ENCODE data around the gene PCDHGA1. TPM values are rescaled to one million over a fixed set of nuclear protein-coding genes. Genes with fewer than 3 reads are reported as not detected.

The PCDHGA1 gene
- total and polyA plus RNA-seq, 4 donors, result 0.05 to 0.08 (median 0.05) TPM; not detected in 1

GRCh38 chr5:141504216-141504615 lies 173.9 kb downstream of the PCDHGA1 start:
- Histone ChIP-seq H3K9me3 (ENCODE audit: control insufficient read depth in 4 of 4, low read length in 3 of 4) (no peaks in the 10 kb centered on the region), H3K27me3 (ENCODE audit: control insufficient read depth in 4 of 4, insufficient read depth in 4 of 4, low read length in 3 of 4) (no peaks in the 10 kb centered on the region), H3K9ac (ENCODE audit: low read depth in 1 of 2, low read length in 2 of 2) (no peak overlapping the region), H3K27ac (ENCODE audit: low read depth in 1 of 2, low read length in 2 of 2) (no peak overlapping the region), H3K4me1 (ENCODE audit: control insufficient read depth in 4 of 4, insufficient read depth in 4 of 4, low read length in 3 of 4) (no peaks in the 10 kb centered on the region), H3K36me3 (ENCODE audit: control insufficient read depth in 4 of 4, insufficient read depth in 3 of 4, low read depth in 1 of 4, low read length in 3 of 4) (peaks cover 0 to 2% (median 0%) of the 10 kb centered on the region in 4 donors), H3K4me3 (ENCODE audit: low read depth in 1 of 3, low read length in 3 of 3) (no peak overlapping the region)
- TF ChIP-seq ATF3 (IDR thresholded peaks at IDR 0.05), result no peak
- no peak for TF ChIP-seq FOXA1 (IDR thresholded peaks at IDR 0.05)
- TF ChIP-seq YY1 (IDR thresholded peaks at IDR 0.05), result no peak
- TF ChIP-seq EGR1 (IDR thresholded peaks at IDR 0.05; ENCODE audit: low read depth in 2 of 2), result no peak
- no peak for TF ChIP-seq MAX (IDR thresholded peaks at IDR 0.05)
- TF ChIP-seq HNF4G (IDR thresholded peaks at IDR 0.05), result no peak
- TF ChIP-seq NR2F2 (IDR thresholded peaks at IDR 0.05), result no peak
- no peak for TF ChIP-seq CTCF (IDR thresholded peaks at IDR 0.05; ENCODE audit: low read depth, low read length, missing input control)
- no peak for TF ChIP-seq GABPA (IDR thresholded peaks at IDR 0.05 in 1 of 2, conservative IDR thresholded peaks at IDR 0.05 in 1 of 2)
- no peak for TF ChIP-seq RXRA (IDR thresholded peaks at IDR 0.05)
- TF ChIP-seq TAF1 (conservative IDR thresholded peaks at IDR 0.05), result no peak
- no peak for TF ChIP-seq JUND (IDR thresholded peaks at IDR 0.05)
- TF ChIP-seq HNF4A (conservative IDR thresholded peaks at IDR 0.05), result no peak
- WGBS, result 95% methylated on average over 4 of the region's 4 CpGs
- no peak for DNase-seq (ENCODE audit: low spot score)

- no peak overlapping the region for H3K27ac ChIP-seq (ENCODE audit: low read depth in 1 of 2, low read length in 2 of 2)
- no peak overlapping the region for H3K4me3 ChIP-seq (ENCODE audit: low read depth in 1 of 3, low read length in 3 of 3)
- H3K36me3 ChIP-seq (ENCODE audit: control insufficient read depth in 4 of 4, insufficient read depth in 3 of 4, low read depth in 1 of 4, low read length in 3 of 4), result peaks cover 0 to 6% (median 0%) of the 10 kb centered on the region in 4 donors
- H3K27me3 ChIP-seq (ENCODE audit: control insufficient read depth in 4 of 4, insufficient read depth in 4 of 4, low read length in 3 of 4), result no peaks in the 10 kb centered on the region
- H3K4me1 ChIP-seq (ENCODE audit: control insufficient read depth in 4 of 4, insufficient read depth in 4 of 4, low read length in 3 of 4), result no peaks in the 10 kb centered on the region
- DNase-seq (ENCODE audit: low spot score), result no peak
- H3K9me3 ChIP-seq (ENCODE audit: control insufficient read depth in 4 of 4, low read length in 3 of 4), result no peaks in the 10 kb centered on the region
- TF ChIP-seq FOXA2 (IDR thresholded peaks at IDR 0.05) (no peak), RAD21 (IDR thresholded peaks at IDR 0.05) (no peak), MAX (IDR thresholded peaks at IDR 0.05) (no peak), FOXA1 (IDR thresholded peaks at IDR 0.05) (no peak), ZBTB33 (IDR thresholded peaks at IDR 0.05) (no peak), RXRA (IDR thresholded peaks at IDR 0.05) (no peak), SP1 (IDR thresholded peaks at IDR 0.05) (no peak), ATF3 (IDR thresholded peaks at IDR 0.05) (no peak), NR2F2 (IDR thresholded peaks at IDR 0.05) (no peak), HNF4G (IDR thresholded peaks at IDR 0.05) (no peak), HNF4A (conservative IDR thresholded peaks at IDR 0.05) (no peak), JUND (IDR thresholded peaks at IDR 0.05) (no peak), EGR1 (IDR thresholded peaks at IDR 0.05; ENCODE audit: low read depth in 2 of 2) (no peak), TAF1 (conservative IDR thresholded peaks at IDR 0.05) (no peak), GABPA (IDR thresholded peaks at IDR 0.05 in 1 of 2, conservative IDR thresholded peaks at IDR 0.05 in 1 of 2) (no peak), REST (IDR thresholded peaks at IDR 0.05) (no peak), CTCF (IDR thresholded peaks at IDR 0.05; ENCODE audit: low read depth, low read length, missing input control) (no peak), YY1 (IDR thresholded peaks at IDR 0.05) (no peak)
- no peak overlapping the region for H3K9ac ChIP-seq (ENCODE audit: low read depth in 1 of 2, low read length in 2 of 2)
- WGBS, result 93% methylated on average over 8 of the region's 8 CpGs
Observed at GRCh38 chr5:141506381-141507155, 176.3 kb downstream of the PCDHGA1 start.

All from liver (tissue), 9 donors.